Chondrocyte (in vitro differentiated cells): Measurements from ENCODE around the gene CBLB. TPM values are rescaled to one million over a fixed set of nuclear protein-coding genes. Genes with fewer than 3 reads are reported as not detected.
A peak's percentile ranks its signal among the peaks of the same experiment; 100 is the strongest.
"Not testable (repeated sequence)": the region's sequence is repeated elsewhere in the genome, so short reads cannot be mapped to it uniquely, and the experiment has no call there.

Source experiments
- DNase-seq: peaks from one replicate; pipeline ENCODE4 v3.0.0; 2021; ENCODE audit warnings: mixed read lengths, low spot score
- H3K27ac Mint-ChIP-seq: one replicate; pipeline ENCODE4 v1.8.0; 2021; ENCODE audit warnings: mild to moderate bottlenecking, moderate library complexity, mixed read lengths; ENCODE audit not compliant: unreplicated experiment
- H3K27me3 Mint-ChIP-seq: 2 replicates; pipeline ENCODE4 v1.8.0; 2021; ENCODE audit warnings: low read depth, mixed read lengths
- H3K36me3 Mint-ChIP-seq: 2 replicates; pipeline ENCODE4 v1.8.0; 2021; ENCODE audit warnings: low read depth, mixed read lengths
- H3K4me1 Mint-ChIP-seq: 2 replicates; pipeline ENCODE4 v1.8.0; 2021; ENCODE audit warnings: low read depth, mild to moderate bottlenecking, mixed read lengths
- H3K4me3 Mint-ChIP-seq: one replicate; pipeline ENCODE4 v1.8.0; 2021; ENCODE audit warnings: mild to moderate bottlenecking, moderate library complexity, mixed read lengths; ENCODE audit not compliant: unreplicated experiment
- H3K9me3 Mint-ChIP-seq: 2 replicates; pipeline ENCODE4 v1.8.0; 2021; ENCODE audit warnings: low read depth, mixed read lengths
- total RNA-seq: library from RNA; stranded (reverse); gene quantifications from 3 replicates; pipeline ENCODE4 v1.2.1, GENCODE V29; 2021
- TF ChIP-seq, protein P1 (sequence below): fragments of 200-600 bp; sonication (generic); IDR thresholded peaks from 2 replicates; pipeline ENCODE4 v1.5.0; 2021; ENCODE audit warnings: antibody characterized with exemption, mild to moderate bottlenecking, moderate library complexity

The CBLB gene
- total RNA-seq, 1 donor from 2014 or later, result 25.0 TPM

DNA sequence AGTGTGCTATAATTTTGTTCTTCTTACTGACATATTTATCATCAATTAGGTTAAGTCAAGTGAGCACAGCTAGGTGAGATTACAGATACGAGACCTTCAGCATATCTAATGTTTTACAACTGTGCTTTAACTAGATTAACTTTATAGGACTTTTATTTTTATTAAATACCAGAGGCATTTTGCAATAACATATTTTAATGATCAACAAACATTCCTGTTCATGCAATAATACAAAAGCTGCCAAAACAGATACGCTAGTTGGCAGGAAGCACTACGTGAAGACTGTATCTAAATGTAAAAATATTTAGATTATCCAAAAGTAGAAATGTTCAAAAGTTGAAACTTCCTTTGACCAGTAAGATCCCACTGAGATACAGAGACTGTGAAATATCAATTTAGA, 139.1 kb downstream of the CBLB start:
- peaks cover 21% of the 10 kb centered on the region for H3K4me1 Mint-ChIP-seq
- H3K27me3 Mint-ChIP-seq, result no peaks in the 10 kb centered on the region
- H3K9me3 Mint-ChIP-seq, result peaks cover 14% of the 10 kb centered on the region
- H3K36me3 Mint-ChIP-seq, result peaks cover 16% of the 10 kb centered on the region
- TF ChIP-seq, protein P1, sequence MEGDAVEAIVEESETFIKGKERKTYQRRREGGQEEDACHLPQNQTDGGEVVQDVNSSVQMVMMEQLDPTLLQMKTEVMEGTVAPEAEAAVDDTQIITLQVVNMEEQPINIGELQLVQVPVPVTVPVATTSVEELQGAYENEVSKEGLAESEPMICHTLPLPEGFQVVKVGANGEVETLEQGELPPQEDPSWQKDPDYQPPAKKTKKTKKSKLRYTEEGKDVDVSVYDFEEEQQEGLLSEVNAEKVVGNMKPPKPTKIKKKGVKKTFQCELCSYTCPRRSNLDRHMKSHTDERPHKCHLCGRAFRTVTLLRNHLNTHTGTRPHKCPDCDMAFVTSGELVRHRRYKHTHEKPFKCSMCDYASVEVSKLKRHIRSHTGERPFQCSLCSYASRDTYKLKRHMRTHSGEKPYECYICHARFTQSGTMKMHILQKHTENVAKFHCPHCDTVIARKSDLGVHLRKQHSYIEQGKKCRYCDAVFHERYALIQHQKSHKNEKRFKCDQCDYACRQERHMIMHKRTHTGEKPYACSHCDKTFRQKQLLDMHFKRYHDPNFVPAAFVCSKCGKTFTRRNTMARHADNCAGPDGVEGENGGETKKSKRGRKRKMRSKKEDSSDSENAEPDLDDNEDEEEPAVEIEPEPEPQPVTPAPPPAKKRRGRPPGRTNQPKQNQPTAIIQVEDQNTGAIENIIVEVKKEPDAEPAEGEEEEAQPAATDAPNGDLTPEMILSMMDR, result no peak
- peak overlapping the region; percentile 19 for H3K27ac Mint-ChIP-seq
- no peak overlapping the region for H3K4me3 Mint-ChIP-seq
- DNase-seq, result no peak

DNA sequence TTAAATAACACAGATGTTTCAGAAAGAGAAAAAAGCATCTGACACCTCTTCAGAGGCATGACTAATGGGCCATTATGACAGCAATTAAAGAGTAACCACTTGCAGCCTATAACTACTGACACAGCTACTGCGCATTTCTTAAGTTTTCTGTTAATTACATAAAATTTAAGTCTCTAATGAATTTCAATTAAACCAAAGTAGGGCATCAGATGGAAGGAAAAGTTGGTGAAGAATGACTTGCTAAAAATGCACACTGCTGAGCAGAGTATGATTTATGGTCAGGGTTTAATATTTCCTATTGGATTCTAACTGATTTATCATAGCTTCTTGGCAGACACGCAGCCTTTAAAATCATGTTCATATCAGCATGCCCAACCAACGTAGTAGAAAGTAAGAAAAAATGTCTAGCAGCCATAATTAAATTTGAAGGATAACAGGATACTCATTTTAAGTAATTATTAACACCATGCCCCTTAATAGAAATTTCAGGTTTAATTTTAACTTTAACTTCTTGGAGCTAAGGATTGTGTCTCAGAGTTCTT, 140.0 kb downstream of the CBLB start:
- no peak for DNase-seq
- H3K4me1 Mint-ChIP-seq, result peaks cover 21% of the 10 kb centered on the region
- TF ChIP-seq, protein P1, result no peak
- no peak overlapping the region for H3K27ac Mint-ChIP-seq
- peaks cover 15% of the 10 kb centered on the region for H3K36me3 Mint-ChIP-seq
- H3K9me3 Mint-ChIP-seq, result peaks cover 14% of the 10 kb centered on the region
- H3K4me3 Mint-ChIP-seq, result no peak overlapping the region
- H3K27me3 Mint-ChIP-seq, result no peaks in the 10 kb centered on the region

DNA sequence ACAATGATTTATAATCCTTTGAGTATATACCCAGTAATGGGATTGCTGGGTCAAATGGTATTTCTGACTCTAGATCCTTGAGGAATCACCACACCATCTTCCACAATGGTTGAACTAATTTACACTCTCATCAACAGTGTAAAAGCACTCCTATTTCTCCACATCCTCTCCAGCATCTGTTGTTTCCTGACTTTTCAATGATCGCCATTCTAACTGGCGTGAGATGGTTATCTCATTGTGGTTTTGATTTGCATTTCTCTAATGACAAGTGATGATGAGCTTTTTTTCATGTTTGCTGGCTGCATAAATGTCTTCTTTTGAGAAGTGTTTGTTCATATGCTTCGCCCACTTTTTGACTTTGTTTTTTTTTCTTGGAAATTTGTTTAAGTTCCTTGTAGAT, 141.8 kb downstream of the CBLB start:
- H3K9me3 Mint-ChIP-seq, result peaks cover 14% of the 10 kb centered on the region
- H3K4me3 Mint-ChIP-seq, H3K27ac Mint-ChIP-seq, DNase-seq, H3K27me3 Mint-ChIP-seq: not testable (repeated sequence)
- H3K36me3 Mint-ChIP-seq, result peaks cover 12% of the 10 kb centered on the region
- H3K4me1 Mint-ChIP-seq, result peaks cover 21% of the 10 kb centered on the region

DNA sequence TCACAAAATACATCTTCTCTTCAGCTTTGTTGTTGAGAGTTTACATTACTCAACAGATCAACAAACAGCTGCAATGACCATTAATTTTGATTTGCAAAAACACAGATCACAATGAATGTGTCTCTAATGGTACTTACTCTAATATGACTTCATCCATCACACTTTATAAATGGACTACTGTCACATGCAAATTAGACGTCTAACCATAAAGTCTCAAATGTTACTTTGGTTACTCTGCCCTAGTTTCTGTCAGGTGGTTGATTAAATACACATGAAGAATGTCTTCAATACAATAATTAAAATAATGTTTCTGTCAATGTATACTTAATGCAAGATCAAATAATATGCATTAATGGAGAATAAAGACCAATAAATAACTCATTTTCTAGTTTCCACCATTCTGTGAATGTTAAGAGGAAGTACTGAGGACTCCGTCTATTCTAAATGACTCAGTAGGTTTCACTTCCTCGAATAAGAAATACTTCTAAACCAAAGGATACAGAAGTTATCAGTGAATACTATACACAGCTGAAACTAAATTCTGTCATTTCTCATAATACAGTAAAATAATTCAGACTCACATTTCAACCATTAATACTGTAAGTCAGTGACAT, 145.8 kb downstream of the CBLB start:
- TF ChIP-seq, protein P1, result no peak
- Mint-ChIP-seq H3K4me1 (no peaks in the 10 kb centered on the region), H3K27me3 (no peaks in the 10 kb centered on the region), H3K9me3 (peaks cover 12% of the 10 kb centered on the region), H3K4me3 (no peak overlapping the region), H3K27ac (no peak overlapping the region), H3K36me3 (peaks cover 10% of the 10 kb centered on the region)
- DNase-seq, result no peak

DNA sequence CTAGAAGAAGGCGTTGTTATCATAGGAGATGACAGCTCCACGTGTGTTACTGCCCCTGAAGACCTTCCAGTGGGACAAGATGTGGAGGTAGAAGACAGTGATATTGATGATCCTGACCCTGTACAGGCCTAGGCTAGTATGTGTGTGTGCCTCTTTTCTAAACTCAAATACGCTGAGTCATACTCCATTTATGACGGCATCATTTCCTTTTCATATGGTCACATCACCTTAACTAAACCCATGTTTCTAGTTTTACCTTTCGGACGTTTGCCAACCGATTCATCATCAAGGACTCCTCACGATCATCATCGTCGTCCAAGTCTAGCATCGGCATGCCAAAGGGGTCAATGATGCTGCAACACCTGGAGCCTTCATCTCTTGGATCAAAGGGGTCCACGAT, 149.0 kb downstream of the CBLB start:
- DNase-seq, result no peak
- Mint-ChIP-seq H3K27me3 (no peaks in the 10 kb centered on the region), H3K4me3 (no peak overlapping the region), H3K36me3 (no peaks in the 10 kb centered on the region), H3K27ac (no peak overlapping the region), H3K9me3 (no peaks in the 10 kb centered on the region), H3K4me1 (peaks cover 3% of the 10 kb centered on the region)
- TF ChIP-seq, protein P1, result no peak

DNA sequence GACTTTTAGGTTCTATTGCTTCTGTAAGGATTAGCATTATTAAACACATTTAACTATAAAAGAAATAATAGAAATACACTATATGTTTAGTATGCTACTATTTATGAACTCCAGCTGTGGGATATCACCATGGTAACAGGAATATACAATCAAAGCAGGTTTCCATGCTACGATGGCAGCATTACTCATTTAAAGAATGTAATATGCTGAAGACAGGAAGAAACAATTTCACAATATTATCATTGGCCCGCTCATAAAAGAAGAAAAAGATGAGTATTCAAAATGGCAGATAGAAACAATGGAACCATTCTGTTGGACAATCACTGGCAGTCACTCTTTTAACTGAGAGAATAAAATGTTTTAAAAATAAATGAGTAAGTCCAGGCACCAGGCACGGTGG, 153.4 kb downstream of the CBLB start:
- DNase-seq, result no peak
- Mint-ChIP-seq H3K4me3 (no peak overlapping the region), H3K27ac (no peak overlapping the region), H3K9me3 (no peaks in the 10 kb centered on the region), H3K4me1 (peaks cover 3% of the 10 kb centered on the region), H3K36me3 (peaks cover 4% of the 10 kb centered on the region), H3K27me3 (no peaks in the 10 kb centered on the region)
- TF ChIP-seq, protein P1, result no peak
